HG03135 (cell line): ENCODE results near the gene CASP8.
A peak's percentile ranks its signal among the peaks of the same experiment; 100 is the strongest.

Experiments used
- ATAC-seq: cut with Tn5 transposase; IDR thresholded peaks from one replicate; pipeline ENCODE4 v1.9.1; 2021; ENCODE audit warnings: mild to moderate bottlenecking, moderate library complexity; ENCODE audit not compliant: unreplicated experiment

Gene CASP8

GRCh38 chr2:201242571-201243277 lies 17.6 kb upstream of the CASP8 start:
- ATAC-seq, result no peak

GRCh38 chr2:201244829-201245228 lies 15.5 kb upstream of the CASP8 start:
- no peak for ATAC-seq

GRCh38 chr2:201246280-201246679 lies 14.1 kb upstream of the CASP8 start:
- ATAC-seq, result no peak

DNA sequence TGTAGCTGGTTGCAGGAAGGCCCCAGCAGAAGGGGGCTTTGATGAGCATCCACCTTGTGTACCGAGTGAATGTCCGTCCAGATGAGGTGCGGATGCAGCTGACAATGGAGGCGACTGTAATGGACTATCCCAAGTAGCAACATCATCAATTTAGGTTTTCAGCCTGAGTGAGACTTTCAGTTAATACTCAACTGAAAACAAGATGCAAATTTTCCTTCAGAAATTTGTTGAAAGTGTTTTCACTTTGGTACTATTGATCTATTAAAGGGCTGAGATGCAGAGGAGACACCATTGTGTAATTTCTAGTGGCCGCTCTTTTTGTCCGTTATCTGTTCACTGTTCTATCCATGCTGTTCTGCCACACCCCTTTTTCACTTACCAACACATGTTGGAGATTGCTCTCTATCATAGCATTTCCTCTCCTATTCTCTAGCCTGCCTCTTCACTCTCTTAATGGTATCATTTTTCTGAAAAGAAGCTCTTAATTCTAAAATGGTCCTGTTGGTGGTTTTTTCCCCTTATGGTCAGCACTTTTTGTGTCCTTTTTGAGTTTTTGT lies 12.0 kb upstream of the CASP8 start:
- ATAC-seq, result no peak

DNA sequence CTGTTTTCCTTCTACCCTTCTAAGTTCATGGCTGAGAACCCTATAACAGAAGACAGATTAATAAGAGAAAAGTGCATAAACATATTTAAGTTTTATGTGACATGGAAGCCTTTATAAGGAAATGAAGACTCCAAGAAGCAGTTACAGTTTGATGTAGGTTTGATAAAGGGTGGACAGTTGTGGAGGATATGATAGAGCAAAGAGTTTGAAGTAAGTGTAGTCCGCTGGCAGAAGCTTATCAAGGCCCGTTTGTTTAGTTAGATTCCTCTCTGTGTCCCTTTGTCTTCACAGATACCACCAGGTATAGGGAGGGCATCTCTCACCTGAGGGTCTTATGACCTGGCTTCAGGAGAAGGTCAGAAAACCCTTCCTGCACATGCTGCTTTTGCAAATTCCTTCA lies 10.4 kb upstream of the CASP8 start:
- ATAC-seq, result no peak

DNA sequence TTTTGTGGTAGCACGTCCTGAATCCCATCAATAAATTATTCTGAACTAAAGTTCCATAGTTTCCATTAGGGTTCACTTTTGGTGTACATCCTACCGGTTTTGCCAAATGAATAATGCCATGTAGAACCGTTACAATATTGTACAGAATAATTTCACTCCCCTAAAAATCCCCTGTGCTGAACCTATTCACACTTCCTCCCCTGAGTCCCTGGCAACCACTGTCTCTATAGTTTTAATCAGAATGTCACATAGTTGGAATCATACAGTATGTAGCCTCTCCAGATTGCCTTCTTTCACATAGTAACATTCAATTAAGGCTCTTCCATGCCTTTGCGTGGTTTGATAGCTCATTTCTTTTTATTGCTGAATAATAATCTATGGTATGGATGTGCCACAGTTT lies 9.6 kb upstream of the CASP8 start:
- ATAC-seq, result no peak

DNA sequence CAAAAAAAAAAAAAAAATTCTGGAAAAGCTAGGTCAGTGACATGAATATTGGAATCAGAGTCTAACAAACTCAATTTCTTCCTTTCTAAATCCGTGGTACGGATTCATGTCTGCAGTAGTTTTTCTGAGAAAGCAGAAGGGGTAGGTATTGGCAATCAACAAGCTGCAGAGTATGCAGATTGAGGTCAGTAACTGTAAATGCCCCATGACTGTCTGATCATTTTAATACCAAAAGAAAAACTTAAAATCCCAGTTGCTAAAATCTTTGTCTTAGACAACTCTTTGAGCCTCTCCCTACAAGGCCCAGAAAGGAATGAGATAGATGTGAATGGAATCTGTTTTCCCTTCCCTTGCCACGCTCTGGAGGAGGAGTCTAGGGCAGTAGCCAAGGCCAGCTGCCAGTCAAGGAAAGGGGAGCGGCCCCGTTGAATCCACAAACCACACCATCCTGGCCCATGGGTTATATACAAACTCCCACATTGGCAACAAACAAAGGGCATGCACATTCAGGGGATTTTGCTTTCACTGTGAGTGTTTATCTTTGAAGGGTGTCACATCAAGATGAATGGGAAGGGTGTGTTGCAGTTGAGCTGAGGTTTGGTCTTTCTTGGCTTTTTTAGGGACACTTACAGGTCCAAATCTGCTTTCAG lies 6.1 kb upstream of the CASP8 start:
- no peak for ATAC-seq

- no peak for ATAC-seq
Observed at GRCh38 chr2:201255408-201256033, 4.8 kb upstream of the CASP8 start.

- no peak for ATAC-seq
Observed at GRCh38 chr2:201256082-201256481, 4.3 kb upstream of the CASP8 start.

DNA sequence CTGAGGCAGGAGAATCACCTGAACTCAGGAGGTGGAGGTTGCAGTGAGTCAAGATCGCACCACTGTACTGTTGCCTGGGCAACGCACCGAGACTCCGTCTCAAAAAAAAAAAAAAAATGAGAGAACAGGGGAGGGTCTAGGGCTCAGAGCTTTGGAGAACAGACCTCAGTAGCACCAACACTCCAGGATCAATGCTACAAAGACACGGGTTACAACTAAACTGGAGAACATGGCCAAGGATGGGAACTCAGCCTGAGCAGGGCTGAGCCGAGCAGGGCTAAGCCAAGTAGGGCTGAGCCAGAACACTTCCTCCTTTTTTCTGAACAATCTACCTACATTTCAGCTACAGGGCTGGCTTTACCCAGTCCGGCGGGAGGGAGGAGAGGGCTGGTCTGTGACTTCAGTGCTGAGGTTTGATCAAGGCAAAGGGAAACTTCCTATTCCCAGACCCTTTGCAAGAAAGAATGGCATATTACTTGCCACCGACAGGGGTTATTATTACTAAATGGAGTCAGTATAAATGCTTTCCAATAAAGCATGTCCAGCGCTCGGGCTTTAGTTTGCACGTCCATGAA lies 2.9 kb upstream of the CASP8 start:
- peak; percentile 44 for ATAC-seq

DNA sequence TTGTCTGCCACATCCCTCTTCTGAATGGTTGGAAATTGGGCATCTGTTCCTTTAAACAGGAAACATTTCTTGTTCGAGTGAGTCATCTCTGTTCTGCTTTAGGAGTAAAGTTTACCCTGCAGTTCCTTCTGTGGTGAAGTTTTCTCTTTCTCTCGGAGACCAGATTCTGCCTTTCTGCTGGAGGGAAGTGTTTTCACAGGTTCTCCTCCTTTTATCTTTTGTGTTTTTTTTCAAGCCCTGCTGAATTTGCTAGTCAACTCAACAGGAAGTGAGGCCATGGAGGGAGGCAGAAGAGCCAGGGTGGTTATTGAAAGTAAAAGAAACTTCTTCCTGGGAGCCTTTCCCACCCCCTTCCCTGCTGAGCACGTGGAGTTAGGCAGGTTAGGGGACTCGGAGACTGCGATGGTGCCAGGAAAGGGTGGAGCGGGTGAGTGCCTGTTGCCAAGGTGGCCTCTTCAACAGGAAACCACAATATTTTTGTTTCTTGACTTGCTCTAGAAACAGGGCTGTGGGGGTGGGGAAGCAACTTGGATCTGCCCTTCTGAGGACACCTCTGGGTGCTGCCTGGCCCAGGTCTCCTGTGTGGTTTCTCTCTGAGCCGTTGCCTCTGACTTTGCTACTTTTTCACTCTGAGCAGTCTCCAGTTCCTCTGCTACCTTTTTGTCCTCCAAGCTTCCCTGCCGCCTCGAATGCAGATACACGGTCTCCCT lies 2.2 kb upstream of the CASP8 start:
- peak; percentile 64 for ATAC-seq

DNA sequence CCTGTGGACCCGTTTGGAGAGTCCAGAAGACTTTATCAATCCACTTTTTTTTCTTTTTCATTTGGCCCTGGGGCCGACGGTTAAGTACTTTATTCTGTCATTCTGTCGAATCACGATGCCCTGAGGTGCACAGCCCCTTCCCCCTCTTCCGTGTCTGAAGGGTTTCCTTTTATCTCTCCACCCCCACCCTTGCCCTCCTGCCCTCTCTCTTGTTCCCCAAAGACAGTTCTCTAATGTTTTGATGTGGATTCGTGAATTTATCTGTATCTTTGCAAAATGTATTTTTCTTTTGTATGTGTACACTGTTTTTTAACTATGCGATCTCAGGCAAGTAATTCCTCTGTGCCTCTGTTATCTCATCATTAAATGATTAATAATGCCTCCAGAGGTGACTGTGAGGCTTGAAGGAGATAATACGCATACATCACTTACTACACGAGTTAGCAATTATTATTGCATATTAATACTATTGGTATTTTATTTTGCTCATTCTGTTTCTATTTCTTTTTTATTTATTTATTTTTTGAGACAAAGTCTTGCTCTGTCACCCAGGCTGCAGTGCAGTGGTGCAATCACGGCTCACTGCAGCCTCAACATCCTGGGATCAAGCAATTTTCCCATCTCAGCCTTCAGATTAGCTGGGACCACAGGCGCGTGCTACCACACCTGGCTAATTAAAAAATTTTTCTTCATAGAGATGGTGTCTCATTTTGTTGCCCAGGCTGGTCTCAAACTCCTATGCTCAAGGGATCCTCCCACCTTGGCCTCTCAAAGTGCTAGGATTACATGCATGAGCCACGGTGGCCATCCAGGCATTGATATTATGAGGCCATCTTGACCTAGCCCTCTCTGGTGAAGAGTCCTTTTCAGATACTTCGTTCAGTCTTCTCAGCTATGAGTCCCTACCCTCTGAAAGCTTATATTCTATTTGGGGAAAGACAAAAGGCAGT lies 1.4 kb upstream of the CASP8 start:
- ATAC-seq, result peak; percentile 8

- no peak for ATAC-seq
Observed at GRCh38 chr2:201261471-201261870, 1.1 kb downstream of the CASP8 start.

- no peak for ATAC-seq
Observed at GRCh38 chr2:201261906-201262305, 1.6 kb downstream of the CASP8 start.

GRCh38 chr2:201262718-201263117 lies 2.4 kb downstream of the CASP8 start:
- no peak for ATAC-seq

- no peak for ATAC-seq
Observed at GRCh38 chr2:201263779-201264178, 3.4 kb downstream of the CASP8 start.

GRCh38 chr2:201264472-201265173 lies 4.3 kb downstream of the CASP8 start:
- no peak for ATAC-seq

- no peak for ATAC-seq
Observed at GRCh38 chr2:201266629-201267028, 6.3 kb downstream of the CASP8 start.
